ENCODE measurements around the gene DHX40. TPM values are rescaled to one million over a fixed set of nuclear protein-coding genes. Genes with fewer than 3 reads are reported as not detected.

The DHX40 gene
- total RNA-seq, 1 experiment from 2014 or later = 16.2 TPM

DNA sequence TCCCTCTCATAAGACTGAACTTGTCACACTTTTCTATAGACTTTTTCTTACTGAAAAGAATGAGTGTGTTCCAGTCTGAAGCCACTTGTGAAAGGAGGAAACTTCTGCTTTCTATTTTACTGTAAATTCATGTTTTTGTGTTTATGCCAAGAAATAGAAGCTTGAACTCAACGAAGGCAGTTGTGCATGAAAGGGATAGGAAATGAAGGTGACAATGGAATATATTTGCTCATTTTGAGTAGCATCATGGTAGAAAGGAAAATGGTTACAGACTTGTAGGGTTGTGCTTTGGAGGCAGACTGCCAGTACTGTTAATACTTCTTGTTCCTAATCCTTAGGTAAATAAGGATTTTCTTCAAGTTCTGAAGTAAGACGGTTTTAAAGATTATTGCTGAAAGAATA is 62.4 kb downstream of the DHX40 start:
- no TSS peak for BruUV-seq (replicated peaks)
- DNase-seq (ENCODE audit: low read depth, low spot score) (no peak), ATAC-seq (no peak)
- in situ Hi-C loops (cut with HindIII; ENCODE audit: low pct_unique_long_range_greater_than_20kb, low sequenced_read_pairs) (no loop called here), intact Hi-C loops (cut with micrococcal nuclease; ENCODE audit: unreplicated experiment) (no loop called here)
- Histone ChIP-seq H3K36me3 (ENCODE audit: control insufficient read depth, insufficient read depth, low read length) (no peaks in the 10 kb centered on the region; the same call in 1 of the 2 replicates), H3K27me3 (ENCODE audit: control insufficient read depth, insufficient read depth, low read length) (no peaks in the 10 kb centered on the region), H3K4me1 (ENCODE audit: control insufficient read depth, insufficient read depth, low read length) (peaks cover 18% of the 10 kb centered on the region), H3K4me3 (ENCODE audit: low read depth in 2 of 2, low read length in 2 of 2) (no peak overlapping the region), H3K27ac (ENCODE audit: low read length) (no peak overlapping the region), H3K9me3 (ENCODE audit: control insufficient read depth, insufficient read depth, low read depth, low read length) (no peaks in the 10 kb centered on the region)
- POLR2A ChIA-PET = interaction anchor here (0.6 kb wide), 1 partner anchor 9 kb away, joined by 5 read pairs; no protein-coding TSS in a partner anchor
- TF ChIP-seq, protein P1, sequence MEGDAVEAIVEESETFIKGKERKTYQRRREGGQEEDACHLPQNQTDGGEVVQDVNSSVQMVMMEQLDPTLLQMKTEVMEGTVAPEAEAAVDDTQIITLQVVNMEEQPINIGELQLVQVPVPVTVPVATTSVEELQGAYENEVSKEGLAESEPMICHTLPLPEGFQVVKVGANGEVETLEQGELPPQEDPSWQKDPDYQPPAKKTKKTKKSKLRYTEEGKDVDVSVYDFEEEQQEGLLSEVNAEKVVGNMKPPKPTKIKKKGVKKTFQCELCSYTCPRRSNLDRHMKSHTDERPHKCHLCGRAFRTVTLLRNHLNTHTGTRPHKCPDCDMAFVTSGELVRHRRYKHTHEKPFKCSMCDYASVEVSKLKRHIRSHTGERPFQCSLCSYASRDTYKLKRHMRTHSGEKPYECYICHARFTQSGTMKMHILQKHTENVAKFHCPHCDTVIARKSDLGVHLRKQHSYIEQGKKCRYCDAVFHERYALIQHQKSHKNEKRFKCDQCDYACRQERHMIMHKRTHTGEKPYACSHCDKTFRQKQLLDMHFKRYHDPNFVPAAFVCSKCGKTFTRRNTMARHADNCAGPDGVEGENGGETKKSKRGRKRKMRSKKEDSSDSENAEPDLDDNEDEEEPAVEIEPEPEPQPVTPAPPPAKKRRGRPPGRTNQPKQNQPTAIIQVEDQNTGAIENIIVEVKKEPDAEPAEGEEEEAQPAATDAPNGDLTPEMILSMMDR (IDR thresholded peaks at IDR 0.05) = no peak
- TF ChIP-seq TCF7L2 (IDR thresholded peaks at IDR 0.05; ENCODE audit: low read depth, low read length) (no peak), POLR2AphosphoS5 (IDR thresholded peaks at IDR 0.05; ENCODE audit: low read depth, low read length) (no peak), SIN3A (IDR thresholded peaks at IDR 0.05; ENCODE audit: borderline replicate concordance, insufficient read depth, low read depth, low read length) (no peak)
- TF ChIP-seq, protein P2, sequence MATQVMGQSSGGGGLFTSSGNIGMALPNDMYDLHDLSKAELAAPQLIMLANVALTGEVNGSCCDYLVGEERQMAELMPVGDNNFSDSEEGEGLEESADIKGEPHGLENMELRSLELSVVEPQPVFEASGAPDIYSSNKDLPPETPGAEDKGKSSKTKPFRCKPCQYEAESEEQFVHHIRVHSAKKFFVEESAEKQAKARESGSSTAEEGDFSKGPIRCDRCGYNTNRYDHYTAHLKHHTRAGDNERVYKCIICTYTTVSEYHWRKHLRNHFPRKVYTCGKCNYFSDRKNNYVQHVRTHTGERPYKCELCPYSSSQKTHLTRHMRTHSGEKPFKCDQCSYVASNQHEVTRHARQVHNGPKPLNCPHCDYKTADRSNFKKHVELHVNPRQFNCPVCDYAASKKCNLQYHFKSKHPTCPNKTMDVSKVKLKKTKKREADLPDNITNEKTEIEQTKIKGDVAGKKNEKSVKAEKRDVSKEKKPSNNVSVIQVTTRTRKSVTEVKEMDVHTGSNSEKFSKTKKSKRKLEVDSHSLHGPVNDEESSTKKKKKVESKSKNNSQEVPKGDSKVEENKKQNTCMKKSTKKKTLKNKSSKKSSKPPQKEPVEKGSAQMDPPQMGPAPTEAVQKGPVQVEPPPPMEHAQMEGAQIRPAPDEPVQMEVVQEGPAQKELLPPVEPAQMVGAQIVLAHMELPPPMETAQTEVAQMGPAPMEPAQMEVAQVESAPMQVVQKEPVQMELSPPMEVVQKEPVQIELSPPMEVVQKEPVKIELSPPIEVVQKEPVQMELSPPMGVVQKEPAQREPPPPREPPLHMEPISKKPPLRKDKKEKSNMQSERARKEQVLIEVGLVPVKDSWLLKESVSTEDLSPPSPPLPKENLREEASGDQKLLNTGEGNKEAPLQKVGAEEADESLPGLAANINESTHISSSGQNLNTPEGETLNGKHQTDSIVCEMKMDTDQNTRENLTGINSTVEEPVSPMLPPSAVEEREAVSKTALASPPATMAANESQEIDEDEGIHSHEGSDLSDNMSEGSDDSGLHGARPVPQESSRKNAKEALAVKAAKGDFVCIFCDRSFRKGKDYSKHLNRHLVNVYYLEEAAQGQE (IDR thresholded peaks at IDR 0.05; ENCODE audit: insufficient read depth in 1 of 2, low read depth in 2 of 2, low read length in 1 of 2) = no peak
- CTCF ChIA-PET = no interaction called here

DNA sequence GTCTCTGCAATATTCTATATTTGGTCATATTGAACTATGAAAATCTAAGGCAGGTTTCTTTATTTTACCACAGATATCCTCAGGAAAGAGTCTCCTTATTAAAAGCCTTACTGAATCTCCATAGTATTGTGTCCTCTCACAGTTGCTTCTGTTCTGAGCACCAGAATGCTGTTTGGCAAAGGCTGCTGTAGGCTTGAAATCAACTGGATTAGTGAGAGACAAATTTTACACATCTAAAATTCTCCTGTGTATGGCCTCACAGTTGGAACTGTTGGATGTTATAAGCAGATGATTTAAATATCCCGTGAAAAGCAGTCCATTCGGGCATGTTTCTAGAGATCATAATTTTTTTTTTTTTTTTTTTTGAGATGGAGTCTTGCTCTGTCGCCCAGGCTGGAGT is 63.8 kb downstream of the DHX40 start:
- Histone ChIP-seq H3K36me3 (ENCODE audit: control insufficient read depth, insufficient read depth, low read length) (no peaks in the 10 kb centered on the region; the same call in 1 of the 2 replicates), H3K4me1 (ENCODE audit: control insufficient read depth, insufficient read depth, low read length) (peaks cover 9% of the 10 kb centered on the region), H3K27ac (ENCODE audit: low read length) (no peak overlapping the region), H3K9me3 (ENCODE audit: control insufficient read depth, insufficient read depth, low read depth, low read length) (no peaks in the 10 kb centered on the region), H3K27me3 (ENCODE audit: control insufficient read depth, insufficient read depth, low read length) (no peaks in the 10 kb centered on the region), H3K4me3 (ENCODE audit: low read depth in 2 of 2, low read length in 2 of 2) (no peak overlapping the region)
- DNase-seq (ENCODE audit: low read depth, low spot score) (no peak), ATAC-seq (no peak)
- in situ Hi-C loops (cut with HindIII; ENCODE audit: low pct_unique_long_range_greater_than_20kb, low sequenced_read_pairs) (no loop called here), intact Hi-C loops (cut with micrococcal nuclease; ENCODE audit: unreplicated experiment) (no loop called here)
- TF ChIP-seq POLR2AphosphoS5 (IDR thresholded peaks at IDR 0.05; ENCODE audit: low read depth, low read length) = no peak
- no peak for TF ChIP-seq SIN3A (IDR thresholded peaks at IDR 0.05; ENCODE audit: borderline replicate concordance, insufficient read depth, low read depth, low read length)
- TF ChIP-seq, protein P1 (IDR thresholded peaks at IDR 0.05) = no peak
- CTCF ChIA-PET = no interaction called here
- POLR2A ChIA-PET = interaction anchor here (0.6 kb wide), 1 partner anchor 33 kb away, joined by 3 read pairs; no protein-coding TSS in a partner anchor
- no TSS peak for BruUV-seq (replicated peaks)
